ENCODE data around the gene SPI1.

DNA sequence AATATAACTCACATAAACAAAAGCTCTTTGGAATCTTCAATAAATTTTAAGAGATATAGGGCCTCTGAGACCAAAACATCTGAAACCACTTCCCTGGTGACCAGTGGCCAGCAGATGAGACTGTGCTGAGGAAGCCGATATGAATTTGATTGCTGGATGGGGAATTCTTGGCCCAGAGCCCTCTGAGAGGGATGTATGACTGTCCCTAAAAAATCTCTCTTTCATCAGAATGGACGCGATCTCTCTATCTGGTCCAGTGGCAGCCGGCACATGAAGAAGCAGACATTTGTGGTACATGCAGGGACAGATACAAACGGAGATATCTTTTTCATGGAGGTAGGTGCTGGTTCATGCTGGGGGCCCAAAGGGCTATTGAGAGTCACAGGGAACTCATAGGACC, 63.4 kb downstream of the SPI1 start:
- TF ChIP-seq CTCF (IDR thresholded peaks at IDR 0.05) (no peak), ZFX (IDR thresholded peaks at IDR 0.05; ENCODE audit: borderline replicate concordance) (no peak)
